Activated CD4-positive, alpha-beta T cell treated with anti-CD3 and anti-CD28 coated beads, Interleukin-2, amount 10 ng/mL, durations not matched to agents 7 days and 5 days (primary cell): ENCODE results near the gene CALN1. TPM values are rescaled to one million over a fixed set of nuclear protein-coding genes. Genes with fewer than 3 reads are reported as not detected.
"Not testable (repeated sequence)": the region's sequence is repeated elsewhere in the genome, so short reads cannot be mapped to it uniquely, and the experiment has no call there.

Source experiments
- CTCF ChIA-PET: fragments of 350-600 bp; sonication (Branson Sonifier 250); formaldehyde crosslinking; loops from one replicate; lab custom pipeline; 2021; ENCODE audit warnings: antibody characterized with exemption; lab: Charles Lee
- POLR2A ChIA-PET: fragments of 350-600 bp; sonication (Branson Sonifier 250); formaldehyde crosslinking; loops from one replicate; lab custom pipeline; 2021; ENCODE audit warnings: antibody characterized with exemption; lab: Charles Lee
- DNase-seq: peaks from one replicate; pipeline ENCODE4 v3.0.0-alpha.2; 2020
- H3K27ac Mint-ChIP-seq: one replicate; pipeline ENCODE4 v1.8.0; 2021; ENCODE audit warnings: mild to moderate bottlenecking, moderate library complexity, mixed read lengths
- H3K27me3 Mint-ChIP-seq: one replicate; pipeline ENCODE4 v1.8.0; 2021; ENCODE audit warnings: mixed read lengths
- H3K36me3 Mint-ChIP-seq: one replicate; pipeline ENCODE4 v1.8.0; 2021; ENCODE audit warnings: low read depth, mixed read lengths
- H3K4me1 Mint-ChIP-seq: one replicate; pipeline ENCODE4 v1.8.0; 2021; ENCODE audit warnings: mixed read lengths
- H3K4me3 Mint-ChIP-seq: one replicate; pipeline ENCODE4 v1.8.0; 2021; ENCODE audit warnings: mild to moderate bottlenecking, moderate library complexity, mixed read lengths
- H3K9me3 Mint-ChIP-seq: one replicate; pipeline ENCODE4 v1.8.0; 2021; ENCODE audit warnings: mixed read lengths
- total RNA-seq, 2 experiments: library from RNA; stranded (reverse); gene quantifications; one replicate each; pipeline ENCODE4 v1.2.3, GENCODE V29; 2021

CALN1 gene
- total RNA-seq, 2 experiments from 2014 or later: not detected

DNA sequence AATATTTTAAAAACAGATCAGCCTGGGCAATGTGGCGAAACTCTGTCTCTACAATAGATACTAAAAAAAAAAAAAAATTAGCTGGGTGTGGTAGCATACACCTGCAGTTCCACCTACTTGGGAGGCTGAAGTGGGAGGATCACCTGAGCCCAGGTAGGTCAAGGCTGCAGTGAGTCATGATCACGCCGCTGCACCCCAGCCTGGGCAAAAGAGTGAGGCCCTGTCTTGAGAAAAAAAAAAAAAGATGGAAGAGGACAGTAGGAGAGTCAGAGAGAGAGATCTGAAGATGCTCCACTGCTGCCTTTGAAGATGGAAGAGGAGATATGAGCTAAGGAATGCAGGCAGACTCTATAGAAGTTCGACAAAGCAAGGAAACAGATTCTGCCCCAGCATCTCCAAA is 181.9 kb downstream of the CALN1 start:
- Mint-ChIP-seq H3K27ac (no peak overlapping the region), H3K9me3 (peaks cover 2% of the 10 kb centered on the region), H3K36me3 (no peaks in the 10 kb centered on the region), H3K4me1 (no peaks in the 10 kb centered on the region), H3K27me3 (no peaks in the 10 kb centered on the region), H3K4me3 (no peak overlapping the region)
- POLR2A ChIA-PET: no interaction called here
- no peak for DNase-seq
- CTCF ChIA-PET: interaction anchor here (1.2 kb wide), 1 partner anchor 16 kb away, joined by 4 read pairs; no protein-coding TSS in a partner anchor

GRCh38 chr7:72223351-72223750 is 188.8 kb downstream of the CALN1 start:
- ChIA-PET CTCF (no interaction called here), POLR2A (no interaction called here)
- H3K4me1 Mint-ChIP-seq: no peaks in the 10 kb centered on the region
- no peak overlapping the region for H3K4me3 Mint-ChIP-seq
- no peaks in the 10 kb centered on the region for H3K36me3 Mint-ChIP-seq
- peaks cover 13% of the 10 kb centered on the region for H3K9me3 Mint-ChIP-seq
- H3K27me3 Mint-ChIP-seq: no peaks in the 10 kb centered on the region
- no peak overlapping the region for H3K27ac Mint-ChIP-seq
- no peak for DNase-seq

DNA sequence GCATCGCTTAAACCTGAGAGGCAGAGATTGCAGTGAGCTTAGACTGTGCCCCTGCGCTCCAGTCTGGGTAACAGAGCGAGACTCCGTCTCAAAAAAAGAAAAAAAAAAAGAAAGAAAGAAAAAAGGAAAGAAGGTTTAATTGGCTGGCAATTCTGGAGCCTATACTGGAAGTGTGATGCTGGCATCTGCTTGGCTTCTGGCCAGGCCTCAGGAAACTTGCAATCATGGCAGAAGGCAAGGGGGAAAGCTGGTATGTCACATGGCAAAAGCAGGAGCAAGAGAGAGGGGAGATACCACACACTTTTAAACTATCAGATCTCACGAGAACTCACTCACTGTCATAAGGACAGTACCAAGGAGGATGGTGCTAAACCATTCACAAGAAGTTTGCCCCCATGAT is 190.0 kb downstream of the CALN1 start:
- DNase-seq: no peak
- Mint-ChIP-seq H3K27ac (no peak overlapping the region), H3K27me3 (no peaks in the 10 kb centered on the region), H3K4me1 (no peaks in the 10 kb centered on the region), H3K9me3 (peaks cover 16% of the 10 kb centered on the region), H3K4me3 (no peak overlapping the region), H3K36me3 (no peaks in the 10 kb centered on the region)
- ChIA-PET CTCF (no interaction called here), POLR2A (no interaction called here)

DNA sequence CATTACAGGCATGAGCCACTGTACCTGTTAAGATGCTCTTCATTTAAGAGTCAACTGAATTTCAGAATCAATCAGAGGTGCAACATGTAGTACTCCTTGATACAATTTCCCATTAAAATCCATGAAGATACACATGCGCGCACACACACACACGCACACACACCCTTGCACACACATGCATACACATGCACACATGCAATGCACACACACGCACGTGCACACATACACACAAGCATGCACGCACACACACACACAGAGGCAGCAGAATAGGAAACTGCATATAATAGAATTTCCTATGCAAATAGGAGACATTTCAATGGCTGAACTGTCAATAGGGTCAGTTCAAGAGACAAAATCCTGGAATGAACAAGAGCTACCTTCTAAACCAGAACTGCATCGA is 192.6 kb downstream of the CALN1 start:
- no peak overlapping the region for H3K27ac Mint-ChIP-seq
- no peak for DNase-seq
- H3K36me3 Mint-ChIP-seq: no peaks in the 10 kb centered on the region
- no peak overlapping the region for H3K4me3 Mint-ChIP-seq
- H3K9me3 Mint-ChIP-seq: peaks cover 18% of the 10 kb centered on the region
- ChIA-PET CTCF (no interaction called here), POLR2A (no interaction called here)
- no peaks in the 10 kb centered on the region for H3K27me3 Mint-ChIP-seq
- no peaks in the 10 kb centered on the region for H3K4me1 Mint-ChIP-seq

DNA sequence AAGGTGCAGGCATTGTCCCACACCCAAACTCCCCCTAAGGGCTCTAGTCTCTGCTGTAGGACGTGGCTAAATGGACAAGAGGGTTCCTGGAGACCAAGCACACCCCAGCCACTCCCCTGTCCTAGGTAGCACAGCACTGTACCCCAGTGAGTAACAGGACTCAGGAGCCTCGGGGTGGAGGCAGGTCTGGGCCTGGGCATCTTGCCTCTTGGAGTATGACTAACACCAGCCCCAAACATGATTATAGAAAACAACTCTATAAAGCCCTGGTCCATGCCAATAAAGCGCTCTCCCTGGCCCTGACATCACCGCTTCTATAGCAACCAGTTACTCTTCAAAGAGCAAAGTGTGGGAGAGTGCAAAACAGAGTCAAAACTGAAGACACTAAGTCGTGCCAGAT is 195.0 kb downstream of the CALN1 start:
- DNase-seq: no peak
- Mint-ChIP-seq H3K27me3 (no peaks in the 10 kb centered on the region), H3K27ac (no peak overlapping the region), H3K4me3 (no peak overlapping the region), H3K36me3 (no peaks in the 10 kb centered on the region), H3K9me3 (peaks cover 10% of the 10 kb centered on the region), H3K4me1 (no peaks in the 10 kb centered on the region)
- POLR2A ChIA-PET: no interaction called here
- CTCF ChIA-PET: no interaction called here

- CTCF ChIA-PET: interaction anchor here (0.6 kb wide), 1 partner anchor 293 kb away, joined by 3 read pairs; no protein-coding TSS in a partner anchor
- Mint-ChIP-seq H3K4me1 (no peaks in the 10 kb centered on the region), H3K27me3 (no peaks in the 10 kb centered on the region), H3K36me3 (no peaks in the 10 kb centered on the region), H3K4me3 (no peak overlapping the region), H3K27ac (no peak overlapping the region), H3K9me3 (peaks cover 23% of the 10 kb centered on the region)
- no peak for DNase-seq
- POLR2A ChIA-PET: no interaction called here
Observed at GRCh38 chr7:72213769-72214168, 198.4 kb downstream of the CALN1 start.

- ChIA-PET POLR2A (no interaction called here), CTCF (interaction anchor here (0.6 kb wide), 1 partner anchor 293 kb away, joined by 3 read pairs; no protein-coding TSS in a partner anchor)
- DNase-seq: no peak
- Mint-ChIP-seq H3K27me3 (no peaks in the 10 kb centered on the region), H3K36me3 (no peaks in the 10 kb centered on the region), H3K4me1 (no peaks in the 10 kb centered on the region), H3K4me3 (no peak overlapping the region), H3K27ac (no peak overlapping the region), H3K9me3 (peaks cover 18% of the 10 kb centered on the region)
Observed at GRCh38 chr7:72213081-72213480, 199.1 kb downstream of the CALN1 start.

- peaks cover 16% of the 10 kb centered on the region for H3K9me3 Mint-ChIP-seq
- POLR2A ChIA-PET: no interaction called here
- CTCF ChIA-PET: no interaction called here
- no peaks in the 10 kb centered on the region for H3K36me3 Mint-ChIP-seq
- H3K4me3 Mint-ChIP-seq: no peak overlapping the region
- H3K27me3 Mint-ChIP-seq: no peaks in the 10 kb centered on the region
- DNase-seq: no peak
- no peaks in the 10 kb centered on the region for H3K4me1 Mint-ChIP-seq
- no peak overlapping the region for H3K27ac Mint-ChIP-seq
Observed at GRCh38 chr7:72211175-72211574, 201.0 kb downstream of the CALN1 start.

DNA sequence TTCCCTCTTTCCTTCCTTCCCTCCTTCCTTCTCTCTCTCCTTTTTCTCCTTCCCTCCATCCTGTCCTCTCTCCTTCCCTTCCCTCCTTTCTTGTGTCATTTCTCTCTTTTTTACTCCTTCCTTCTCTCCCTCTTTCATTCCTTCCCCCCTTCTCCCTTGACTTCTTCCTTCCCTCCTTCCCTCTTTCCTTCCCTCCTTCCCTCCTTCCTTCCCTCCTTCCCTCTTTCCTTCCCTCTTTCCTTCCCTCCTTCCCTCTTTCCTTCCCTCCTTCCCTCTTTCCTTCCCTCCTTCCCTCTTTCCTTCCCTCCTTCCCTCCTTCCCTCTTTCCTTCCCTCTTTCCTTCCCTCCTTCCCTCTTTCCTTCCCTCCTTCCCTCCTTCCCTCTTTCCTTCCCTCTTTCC is 203.1 kb downstream of the CALN1 start:
- CTCF ChIA-PET: not testable (repeated sequence)

DNA sequence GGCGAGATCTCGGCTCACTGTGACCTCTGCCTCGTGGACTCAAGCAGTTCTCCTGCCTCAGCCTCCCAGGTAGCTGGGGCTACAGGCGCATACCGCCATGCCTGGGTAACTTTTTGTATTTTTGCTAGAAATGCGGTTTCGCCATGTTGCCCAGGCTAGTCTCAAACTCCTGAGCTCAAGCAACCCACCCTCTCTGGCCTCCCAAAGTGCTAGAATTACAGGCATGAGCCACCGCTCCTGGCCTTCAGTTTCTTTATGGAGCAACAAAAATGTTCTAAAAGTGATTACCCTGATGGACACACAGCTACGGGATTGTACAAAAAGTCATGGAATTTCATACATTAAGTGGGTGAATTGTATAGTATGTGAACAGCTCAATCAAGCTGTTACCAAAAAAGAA is 216.0 kb downstream of the CALN1 start:
- Mint-ChIP-seq H3K4me1 (no peaks in the 10 kb centered on the region), H3K36me3 (no peaks in the 10 kb centered on the region), H3K27me3 (no peaks in the 10 kb centered on the region), H3K27ac (no peak overlapping the region), H3K4me3 (no peak overlapping the region), H3K9me3 (no peaks in the 10 kb centered on the region)
- ChIA-PET CTCF (no interaction called here), POLR2A (no interaction called here)
- no peak for DNase-seq

More for the DNA sequence above, 203.1 kb downstream of the CALN1 start:
- H3K36me3 Mint-ChIP-seq, H3K4me1 Mint-ChIP-seq, H3K27me3 Mint-ChIP-seq, DNase-seq, H3K4me3 Mint-ChIP-seq, H3K27ac Mint-ChIP-seq, POLR2A ChIA-PET: not testable (repeated sequence)
- peaks cover 15% of the 10 kb centered on the region for H3K9me3 Mint-ChIP-seq

GRCh38 chr7:72190919-72191318 is 221.2 kb downstream of the CALN1 start:
- ChIA-PET CTCF (no interaction called here), POLR2A (no interaction called here)
- Mint-ChIP-seq H3K9me3 (no peaks in the 10 kb centered on the region), H3K36me3 (no peaks in the 10 kb centered on the region), H3K27me3 (no peaks in the 10 kb centered on the region), H3K4me1 (no peaks in the 10 kb centered on the region), H3K27ac (no peak overlapping the region), H3K4me3 (no peak overlapping the region)
- DNase-seq: no peak

DNA sequence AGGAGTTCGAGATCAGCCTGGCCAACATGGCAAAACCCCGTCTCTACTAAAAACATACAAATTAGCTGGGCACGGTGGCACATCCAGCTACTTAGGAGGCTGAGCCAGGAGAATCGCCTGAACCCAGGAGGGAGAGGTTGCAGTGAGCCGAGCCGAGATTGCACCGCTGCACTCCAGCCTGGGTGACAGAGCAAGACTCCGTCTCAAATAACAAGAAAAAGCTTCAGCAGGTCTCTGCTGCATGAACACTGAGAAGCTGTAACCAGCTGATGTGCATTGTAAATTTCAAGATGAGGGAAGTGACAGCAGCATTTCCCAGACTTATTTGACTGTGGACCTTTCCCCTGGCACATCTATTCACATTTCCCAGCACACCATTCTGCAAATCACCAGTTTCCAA is 222.0 kb downstream of the CALN1 start:
- ChIA-PET CTCF (no interaction called here), POLR2A (no interaction called here)
- Mint-ChIP-seq H3K4me3 (no peak overlapping the region), H3K9me3 (peaks cover under 1% of the 10 kb centered on the region), H3K36me3 (no peaks in the 10 kb centered on the region), H3K27me3 (no peaks in the 10 kb centered on the region), H3K27ac (no peak overlapping the region), H3K4me1 (no peaks in the 10 kb centered on the region)
- DNase-seq: no peak

- Mint-ChIP-seq H3K27ac (no peak overlapping the region), H3K27me3 (no peaks in the 10 kb centered on the region), H3K4me1 (no peaks in the 10 kb centered on the region), H3K4me3 (no peak overlapping the region), H3K36me3 (no peaks in the 10 kb centered on the region), H3K9me3 (peaks cover 6% of the 10 kb centered on the region)
- ChIA-PET CTCF (no interaction called here), POLR2A (no interaction called here)
- no peak for DNase-seq
Observed at GRCh38 chr7:72187179-72187578, 225.0 kb downstream of the CALN1 start.

DNA sequence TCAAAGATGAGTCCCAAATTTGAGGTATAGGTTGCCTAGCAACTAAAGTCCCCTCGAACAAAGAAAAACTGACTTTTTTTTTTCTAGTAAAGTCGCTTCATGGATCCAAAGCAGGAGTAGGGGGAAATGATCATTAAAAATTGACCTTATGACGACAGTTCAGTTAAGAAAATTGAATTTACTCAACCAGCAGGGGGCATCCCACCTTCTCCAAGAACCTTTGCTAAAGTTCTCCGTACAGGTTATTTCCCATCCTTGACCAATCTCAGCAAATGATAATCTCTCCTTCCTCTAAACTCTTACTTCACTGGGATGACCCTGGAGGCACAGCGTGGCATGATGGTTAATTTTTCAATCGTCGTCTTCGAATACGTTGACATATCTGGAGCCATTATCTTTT is 228.3 kb downstream of the CALN1 start:
- Mint-ChIP-seq H3K9me3 (peaks cover 6% of the 10 kb centered on the region), H3K4me1 (no peaks in the 10 kb centered on the region), H3K36me3 (no peaks in the 10 kb centered on the region), H3K4me3 (no peak overlapping the region), H3K27ac (no peak overlapping the region), H3K27me3 (no peaks in the 10 kb centered on the region)
- ChIA-PET CTCF (no interaction called here), POLR2A (no interaction called here)
- no peak for DNase-seq
